WTC11 (cell line): Measurements from ENCODE around the gene PYGL.

Experiments used
- ARID4B ChIP-seq: sonication (generic); formaldehyde crosslinking; IDR thresholded peaks from 2 replicates; pipeline ENCODE4 v1.8.0; 2023; ENCODE audit warnings: missing genetic modification reagents, mild to moderate bottlenecking, borderline replicate concordance
- CTCF ChIP-seq: fragments of 200-600 bp; IDR thresholded peaks from 2 replicates; pipeline ENCODE4 v1.8.0; 2022; ENCODE audit warnings: antibody characterized with exemption
- ELF4 ChIP-seq: sonication (generic); formaldehyde crosslinking; IDR thresholded peaks from 2 replicates; pipeline ENCODE4 v1.8.1; 2022; ENCODE audit warnings: low read depth, mild to moderate bottlenecking, moderate library complexity, missing genetic modification reagents
- FOXP1 ChIP-seq: sonication (generic); formaldehyde crosslinking; IDR thresholded peaks from 2 replicates; pipeline ENCODE4 v1.8.0; 2022; ENCODE audit warnings: missing genetic modification reagents, mild to moderate bottlenecking, moderate library complexity, borderline replicate concordance
- NR3C1 ChIP-seq: sonication (generic); formaldehyde crosslinking; conservative IDR thresholded peaks from 2 replicates; pipeline ENCODE4 v1.8.1; 2023; ENCODE audit warnings: low read depth, mild to moderate bottlenecking, missing genetic modification reagents
- PRRX2 ChIP-seq: fragments of 250-450 bp; sonication (Bioruptor Pico); IDR thresholded peaks from 2 replicates; pipeline ENCODE4 v1.8.0; 2021; ENCODE audit warnings: mild to moderate bottlenecking
- SP1 ChIP-seq: sonication (generic); formaldehyde crosslinking; conservative IDR thresholded peaks from 2 replicates; pipeline ENCODE4 v1.8.1; 2022; ENCODE audit warnings: missing genetic modification reagents
- TEAD1 ChIP-seq: sonication (generic); formaldehyde crosslinking; IDR thresholded peaks from 2 replicates; pipeline ENCODE4 v1.8.0; 2022; ENCODE audit warnings: mild to moderate bottlenecking, missing genetic modification reagents
- TP53 ChIP-seq: sonication (generic); formaldehyde crosslinking; IDR thresholded peaks from 2 replicates; pipeline ENCODE4 v1.8.1; 2023; ENCODE audit warnings: mild to moderate bottlenecking, missing genetic modification reagents
- ZNF281 ChIP-seq: sonication (generic); formaldehyde crosslinking; IDR thresholded peaks from 2 replicates; pipeline ENCODE4 v1.8.0; 2023; ENCODE audit warnings: mild to moderate bottlenecking, missing genetic modification reagents

- no peak for TF ChIP-seq ELF4 (CRISPR knock-in tag)
- no peak for TF ChIP-seq SP1 (CRISPR knock-in tag)
- no peak for TF ChIP-seq TP53
- TF ChIP-seq PRRX2: no peak
- no peak for TF ChIP-seq CTCF
- TF ChIP-seq ARID4B (CRISPR knock-in tag): no peak
- TF ChIP-seq FOXP1 (CRISPR knock-in tag): no peak
- TF ChIP-seq ZNF281 (CRISPR knock-in tag): no peak
- TF ChIP-seq NR3C1: no peak
- no peak for TF ChIP-seq TEAD1 (CRISPR knock-in tag)
Observed at GRCh38 chr14:50856660-50857059, 87.6 kb downstream of the PYGL start.
